Suprapubic skin (tissue), 4 donors: Measurements from ENCODE around the gene AGRP.

Experiments
- CTCF ChIP-seq, 2 donors: fragments of 200-600 bp in 1 of 2; fragments of 450-650 bp in 1 of 2; sonication (generic) in 1 of 2; IDR thresholded peaks; one replicate each; pipeline ENCODE4 v1.5.1; 2016 to 2019; ENCODE audit warnings: antibody characterized with exemption in 2 of 2, mild to moderate bottlenecking in 1 of 2, moderate library complexity in 1 of 2
- EP300 ChIP-seq: sonication (generic); formaldehyde crosslinking; IDR thresholded peaks from one replicate; pipeline ENCODE4 v1.6.1; 2017; ENCODE audit warnings: antibody characterized with exemption
- POLR2AphosphoS5 ChIP-seq, 3 donors: sonication (generic); formaldehyde crosslinking; IDR thresholded peaks; one replicate each; pipeline ENCODE4 v1.6.1; 2017; ENCODE audit warnings: antibody characterized with exemption in 3 of 3

- no peak for TF ChIP-seq EP300
- no peak for TF ChIP-seq CTCF (IDR thresholded peaks at IDR 0.05)
- TF ChIP-seq POLR2AphosphoS5 (IDR thresholded peaks at IDR 0.05), result no peak
These were observed 38.9 kb downstream of the AGRP start for GRCh38 chr16:67444259-67445125.
